GM10248 (cell line): ENCODE results near the gene STAT3.

Experiments
- CTCF ChIA-PET: fragments of 300-600 bp; sonication (Branson Sonifier 250); formaldehyde crosslinking; extraction: SDS; loops from one replicate; lab custom pipeline; 2021; ENCODE audit warnings: antibody characterized with exemption; lab: Yijun Ruan, JAX
- POLR2A ChIA-PET: fragments of 350-650 bp; sonication (Branson Sonifier 250); formaldehyde crosslinking; extraction: SDS; loops from one replicate; lab custom pipeline; 2020; ENCODE audit warnings: antibody characterized with exemption; lab: Yijun Ruan, JAX
- DNase-seq: peaks from one replicate; pipeline ENCODE4 v3.0.0; 2012; ENCODE audit errors: extremely low spot score
- CTCF ChIP-seq: IDR thresholded peaks from 2 replicates; pipeline ENCODE4 v1.5.1; 2012; ENCODE audit warnings: mild to moderate bottlenecking, low read depth; ENCODE audit errors: extremely low read depth, missing control alignments, control extremely low read depth

Gene STAT3

DNA sequence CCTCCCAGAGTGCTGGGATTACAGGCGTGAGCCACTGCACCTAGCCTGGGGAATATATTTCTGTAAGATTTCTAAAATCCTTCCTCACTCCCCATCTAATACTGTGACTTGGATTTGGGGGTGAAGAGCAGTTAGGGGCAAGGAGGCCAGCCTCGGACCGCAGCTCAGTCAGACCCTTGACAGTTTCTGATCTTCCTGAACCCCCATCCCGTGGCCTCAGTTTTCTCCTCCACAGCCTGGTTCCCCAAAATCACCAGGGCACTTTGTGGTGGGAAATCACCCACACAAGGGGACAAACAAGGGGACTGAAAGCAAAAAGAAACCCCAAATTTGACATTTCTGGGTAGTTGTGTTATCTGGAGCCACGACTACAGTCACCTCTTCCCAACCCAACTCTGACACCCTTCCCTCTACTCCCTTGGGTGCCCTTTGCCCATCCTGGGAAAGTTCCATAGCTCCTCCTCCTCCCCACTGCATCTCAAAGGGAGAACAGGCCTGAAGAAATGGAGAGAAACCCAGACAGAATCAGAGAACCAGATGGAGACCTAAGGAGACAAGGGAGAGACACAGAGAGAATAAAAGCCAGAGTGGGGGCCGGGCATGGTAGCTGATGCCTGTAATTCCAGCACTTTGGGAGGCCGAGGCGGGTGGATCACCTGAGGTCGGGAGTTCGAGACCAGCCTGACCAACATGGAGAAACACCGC, 102.7 kb downstream of the STAT3 start:
- TF ChIP-seq CTCF, result no peak
- ChIA-PET POLR2A (no interaction called here), CTCF (interaction anchor here (0.6 to 3.2 kb wide), 4 partner anchors 36 to 533 kb away, joined by 3 to 9 read pairs (median 4); no protein-coding TSS in a partner anchor)
- DNase-seq, result no peak

DNA sequence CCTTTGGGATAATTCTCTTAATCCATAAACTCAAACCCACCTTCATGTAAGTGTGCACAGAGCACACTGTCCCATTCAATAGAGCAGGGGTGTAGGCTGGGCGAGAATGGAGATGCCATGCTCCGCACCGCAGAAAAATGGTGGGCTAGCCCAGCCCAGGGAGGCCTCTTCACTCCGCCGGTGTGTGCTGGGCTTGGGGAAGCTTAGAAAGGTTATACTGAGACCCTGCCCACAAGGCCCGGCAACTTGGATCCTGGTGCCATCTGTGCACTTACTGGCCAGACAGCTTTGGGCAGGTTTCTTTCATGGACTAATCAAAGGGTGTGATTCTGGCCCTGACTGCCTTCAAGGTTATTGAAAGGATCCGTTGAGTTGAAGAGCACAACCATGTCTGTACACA, 103.7 kb downstream of the STAT3 start:
- DNase-seq, result no peak
- POLR2A ChIA-PET, result interaction anchor here (0.6 kb wide), 1 partner anchor 129 kb away, joined by 6 read pairs; no protein-coding TSS in a partner anchor

DNA sequence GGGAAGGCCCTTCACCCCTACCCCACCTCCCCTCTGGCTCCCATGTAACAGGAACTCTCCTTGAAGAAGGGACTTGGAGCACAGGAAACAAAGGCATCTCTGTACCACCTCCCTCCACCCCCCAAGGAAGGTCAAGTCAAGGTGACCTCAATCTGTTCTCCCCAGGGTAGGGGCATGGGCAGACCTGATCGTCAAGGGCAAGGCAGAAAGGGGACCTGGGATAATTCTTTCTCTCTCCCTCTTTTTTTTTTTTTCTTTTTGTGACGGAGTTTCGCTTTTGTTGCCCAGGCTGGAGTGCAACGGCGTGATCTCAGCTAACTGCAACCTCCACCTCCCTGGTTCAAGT, 104.2 kb downstream of the STAT3 start:
- POLR2A ChIA-PET, result interaction anchor here (0.6 kb wide), 1 partner anchor 130 kb away, joined by 6 read pairs; no protein-coding TSS in a partner anchor
- no peak for DNase-seq
- TF ChIP-seq CTCF, result no peak
- CTCF ChIA-PET, result interaction anchor here (1.6 to 3.2 kb wide), 2 partner anchors 38 to 62 kb away, joined by 5 to 9 read pairs; no protein-coding TSS in a partner anchor

More for the DNA sequence above, 103.7 kb downstream of the STAT3 start:
- no peak for TF ChIP-seq CTCF
- CTCF ChIA-PET, result interaction anchor here (1.6 to 3.2 kb wide), 2 partner anchors 37 to 62 kb away, joined by 5 to 9 read pairs; no protein-coding TSS in a partner anchor

DNA sequence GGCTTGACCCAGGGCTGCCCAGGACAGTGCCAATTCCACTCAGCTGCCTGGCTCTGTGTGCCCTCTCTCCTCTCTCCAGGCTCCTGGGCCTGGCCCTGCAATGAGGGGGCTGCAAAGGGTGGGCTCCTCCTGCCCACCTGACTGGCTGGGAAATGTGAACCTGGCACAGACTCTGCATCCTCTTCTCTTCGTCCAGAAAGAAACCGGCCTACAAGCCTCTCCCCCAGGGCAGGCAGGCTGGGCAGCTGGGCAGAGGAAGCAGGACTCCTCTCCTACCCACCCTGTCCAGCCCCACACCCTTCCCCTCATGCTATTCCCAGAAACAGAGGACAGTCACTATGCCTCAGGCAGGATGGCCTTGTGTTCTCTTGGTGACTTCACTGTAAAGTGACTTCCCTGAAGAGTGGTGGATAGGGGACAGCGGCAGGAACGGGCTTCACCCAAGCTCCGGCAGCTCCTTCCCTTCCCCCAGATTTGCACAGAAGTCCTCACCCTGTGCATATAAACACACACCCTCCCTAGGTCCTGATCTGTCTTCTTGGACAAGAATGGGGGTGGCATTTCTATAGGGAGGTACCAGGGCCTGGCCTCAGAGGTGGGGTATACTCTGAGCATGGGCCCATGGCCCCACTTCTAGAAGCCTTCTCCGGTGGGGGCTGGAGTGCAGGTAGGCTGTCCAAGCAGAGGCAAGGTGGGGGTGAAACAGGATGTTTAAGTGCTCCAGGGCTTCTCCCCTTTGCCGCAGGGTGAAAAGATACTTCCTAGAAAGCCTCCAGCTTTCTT, 104.8 kb downstream of the STAT3 start:
- ChIA-PET CTCF (interaction anchor here (1.6 to 3.2 kb wide), 2 partner anchors 38 to 61 kb away, joined by 5 to 9 read pairs; no protein-coding TSS in a partner anchor), POLR2A (no interaction called here)
- no peak for DNase-seq
- TF ChIP-seq CTCF, result no peak

GRCh38 chr17:42282478-42283080, 105.7 kb downstream of the STAT3 start:
- ChIA-PET CTCF (interaction anchor here (3.2 kb wide), 1 partner anchor 60 kb away, joined by 9 read pairs; no protein-coding TSS in a partner anchor), POLR2A (no interaction called here)
- no peak for TF ChIP-seq CTCF
- no peak for DNase-seq

- TF ChIP-seq CTCF, result no peak
- no peak for DNase-seq
- ChIA-PET POLR2A (no interaction called here), CTCF (no interaction called here)
Measured at GRCh38 chr17:42281571-42282096, 106.6 kb downstream of the STAT3 start.
